GM23248 (cell line): ENCODE results near the gene ZNF195.

ENCODE experiments used
- EZH2 ChIP-seq: fragments of 200-600 bp; sonication (generic); IDR thresholded peaks from 2 replicates; pipeline ENCODE4 v1.6.1; 2018; ENCODE audit warnings: antibody characterized with exemption, mild to moderate bottlenecking; ENCODE audit not compliant: insufficient read depth, poor library complexity, severe bottlenecking
- EZH2phosphoT487 ChIP-seq: fragments of 200-600 bp; sonication (generic); IDR thresholded peaks from 2 replicates; pipeline ENCODE4 v1.6.1; 2018; ENCODE audit warnings: antibody characterized with exemption, moderate library complexity, mild to moderate bottlenecking, low read depth; ENCODE audit not compliant: insufficient read depth

DNA sequence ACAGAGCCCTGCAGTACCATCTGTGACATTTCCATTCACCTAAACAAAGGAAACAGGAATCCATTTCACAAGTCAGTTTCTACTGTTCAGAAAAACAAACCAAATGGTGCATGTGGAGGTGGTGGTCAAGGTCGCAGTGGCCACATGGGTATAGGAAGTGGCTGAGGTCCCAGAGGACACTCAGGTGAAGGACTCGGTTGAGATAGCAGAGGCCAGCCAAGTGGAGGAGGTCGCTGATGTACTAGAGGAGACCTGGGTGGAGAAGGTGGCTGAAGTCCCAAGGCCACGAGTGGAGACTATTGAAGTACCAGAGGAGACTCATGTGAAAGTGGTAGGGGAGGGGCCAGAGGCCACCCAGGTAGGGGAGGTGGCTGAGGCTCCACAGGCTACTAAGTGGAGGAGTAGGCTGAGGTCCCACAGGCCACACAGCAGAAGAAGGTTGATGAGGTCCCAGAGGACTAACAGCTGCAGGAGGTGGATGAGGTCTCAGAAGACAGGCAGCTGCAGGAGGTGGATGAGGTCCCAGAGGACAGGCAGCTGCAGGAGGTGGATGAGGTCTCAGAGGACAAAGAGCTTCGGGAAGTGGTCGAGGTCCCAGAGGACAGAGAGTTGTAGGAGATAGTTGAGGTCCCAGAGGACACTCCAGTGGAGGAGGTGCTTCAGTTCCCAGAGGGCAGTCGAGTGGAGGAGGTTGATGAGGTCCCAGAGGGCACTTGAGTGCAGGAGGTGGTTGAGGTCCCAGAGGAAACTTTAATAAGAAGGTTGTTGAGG, 40.2 kb downstream of the ZNF195 start:
- no peak for TF ChIP-seq EZH2phosphoT487
- TF ChIP-seq EZH2, result no peak
